ENCODE results near the gene TLDC2. TPM values are rescaled to one million over a fixed set of nuclear protein-coding genes. Genes with fewer than 3 reads are reported as not detected.

Gene TLDC2
- total RNA-seq, 1 donor from 2014 or later = not detected

- POLR2A ChIA-PET = no interaction called here
These were observed 11.8 kb downstream of the TLDC2 start for GRCh38 chr20:36887752-36888090.

DNA sequence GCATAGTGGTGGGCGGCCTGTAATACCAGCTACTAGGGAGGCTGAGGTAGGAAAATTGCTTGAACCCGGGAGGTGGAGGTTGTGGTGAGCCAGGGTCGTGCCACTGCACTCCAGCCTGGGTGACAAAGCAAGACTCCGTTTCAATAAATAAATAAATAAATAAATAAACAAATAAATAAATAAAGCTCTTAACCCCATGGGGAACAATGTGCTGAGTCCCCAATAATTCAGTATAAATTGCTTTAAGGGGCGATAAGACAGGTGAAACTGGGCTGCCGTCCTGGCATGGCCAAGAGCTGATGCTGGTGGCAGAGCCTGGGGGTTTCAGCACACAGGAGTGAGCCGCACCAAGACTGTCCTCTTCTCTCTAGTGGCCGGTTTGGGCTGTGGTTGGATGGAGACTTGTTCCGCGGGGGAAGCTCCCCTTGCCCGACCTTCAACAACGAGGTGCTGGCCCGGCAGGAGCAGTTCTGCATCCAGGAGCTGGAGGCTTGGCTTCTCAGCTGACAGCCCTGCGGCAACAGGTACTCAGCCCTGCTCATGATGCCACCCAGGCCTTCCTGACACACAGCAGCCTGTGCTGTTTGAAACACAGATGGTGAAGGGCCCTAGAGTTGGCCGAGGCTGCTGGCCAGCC is 13.1 kb downstream of the TLDC2 start:
- intact Hi-C loops (cut with micrococcal nuclease) = no loop called here
- no peak for ATAC-seq (ENCODE audit: low read depth)
- DNase-seq = no peak
- Mint-ChIP-seq H3K27me3 (no peaks in the 10 kb centered on the region), H3K4me1 (peaks cover 7% of the 10 kb centered on the region), H3K9me3 (no peaks in the 10 kb centered on the region), H3K4me3 (no peak overlapping the region), H3K27ac (no peak overlapping the region), H3K36me3 (ENCODE audit: low read depth) (peaks cover 17% of the 10 kb centered on the region)
- ChIA-PET CTCF (interaction anchor here (0.6 to 2.0 kb wide), 6 partner anchors 80 to 687 kb away, joined by 3 to 5 read pairs (median 4); no protein-coding TSS in a partner anchor), POLR2A (interaction anchor here (0.6 kb wide), 1 partner anchor 81 kb away, joined by 9 read pairs; no protein-coding TSS in a partner anchor)
- TF ChIP-seq, protein P1, sequence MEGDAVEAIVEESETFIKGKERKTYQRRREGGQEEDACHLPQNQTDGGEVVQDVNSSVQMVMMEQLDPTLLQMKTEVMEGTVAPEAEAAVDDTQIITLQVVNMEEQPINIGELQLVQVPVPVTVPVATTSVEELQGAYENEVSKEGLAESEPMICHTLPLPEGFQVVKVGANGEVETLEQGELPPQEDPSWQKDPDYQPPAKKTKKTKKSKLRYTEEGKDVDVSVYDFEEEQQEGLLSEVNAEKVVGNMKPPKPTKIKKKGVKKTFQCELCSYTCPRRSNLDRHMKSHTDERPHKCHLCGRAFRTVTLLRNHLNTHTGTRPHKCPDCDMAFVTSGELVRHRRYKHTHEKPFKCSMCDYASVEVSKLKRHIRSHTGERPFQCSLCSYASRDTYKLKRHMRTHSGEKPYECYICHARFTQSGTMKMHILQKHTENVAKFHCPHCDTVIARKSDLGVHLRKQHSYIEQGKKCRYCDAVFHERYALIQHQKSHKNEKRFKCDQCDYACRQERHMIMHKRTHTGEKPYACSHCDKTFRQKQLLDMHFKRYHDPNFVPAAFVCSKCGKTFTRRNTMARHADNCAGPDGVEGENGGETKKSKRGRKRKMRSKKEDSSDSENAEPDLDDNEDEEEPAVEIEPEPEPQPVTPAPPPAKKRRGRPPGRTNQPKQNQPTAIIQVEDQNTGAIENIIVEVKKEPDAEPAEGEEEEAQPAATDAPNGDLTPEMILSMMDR (IDR thresholded peaks at IDR 0.05) = no peak

More at GRCh38 chr20:36887752-36888090, 11.8 kb downstream of the TLDC2 start:
- no peak overlapping the region for H3K4me3 Mint-ChIP-seq
- DNase-seq (no peak), ATAC-seq (ENCODE audit: low read depth) (no peak)
- no peaks in the 10 kb centered on the region for H3K9me3 Mint-ChIP-seq
- CTCF ChIA-PET = interaction anchor here (1.0 to 1.9 kb wide), 8 partner anchors 9 to 685 kb away, joined by 3 to 9 read pairs (median 5); partner anchors contain the start of gene DSN1
- H3K27me3 Mint-ChIP-seq = no peaks in the 10 kb centered on the region
- TF ChIP-seq, protein P1 (IDR thresholded peaks at IDR 0.05) = no peak
- intact Hi-C loops (cut with micrococcal nuclease) = loop anchor here (1.0 to 2.0 kb wide), 11 partner anchors 20 to 673 kb away; no protein-coding TSS in a partner anchor
- H3K27ac Mint-ChIP-seq = no peak overlapping the region
- peaks cover 7% of the 10 kb centered on the region for H3K4me1 Mint-ChIP-seq
- peaks cover 10% of the 10 kb centered on the region for H3K36me3 Mint-ChIP-seq (ENCODE audit: low read depth)

DNA sequence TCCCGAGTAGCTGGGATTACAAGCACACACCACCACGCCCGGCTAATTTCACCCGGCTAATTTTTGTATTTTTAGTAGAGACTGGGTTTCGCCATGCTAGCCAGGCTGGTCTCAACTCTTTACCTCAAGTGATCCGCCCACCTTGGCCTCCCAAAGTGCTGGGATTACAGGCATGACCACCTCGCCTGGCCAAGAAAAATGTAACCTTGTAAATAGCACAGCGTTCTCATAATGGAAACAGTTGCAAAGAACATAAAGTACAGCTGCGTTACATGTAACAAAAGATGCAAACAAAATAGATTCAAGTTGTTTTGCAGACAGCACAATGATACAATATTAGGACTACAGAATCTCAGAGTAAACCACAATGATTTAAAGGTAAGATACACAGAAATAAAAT is 14.6 kb downstream of the TLDC2 start:
- intact Hi-C loops (cut with micrococcal nuclease) = no loop called here
- ChIA-PET POLR2A (no interaction called here), CTCF (no interaction called here)
- H3K27ac Mint-ChIP-seq = no peak overlapping the region
- no peaks in the 10 kb centered on the region for H3K27me3 Mint-ChIP-seq
- ATAC-seq (ENCODE audit: low read depth) = no peak
- H3K4me1 Mint-ChIP-seq = peaks cover 7% of the 10 kb centered on the region
- no peak for DNase-seq
- TF ChIP-seq, protein P1 (IDR thresholded peaks at IDR 0.05) = no peak
- no peak overlapping the region for H3K4me3 Mint-ChIP-seq
- peaks cover 19% of the 10 kb centered on the region for H3K36me3 Mint-ChIP-seq (ENCODE audit: low read depth)
- H3K9me3 Mint-ChIP-seq = no peaks in the 10 kb centered on the region

GRCh38 chr20:36891211-36891610 is 15.3 kb downstream of the TLDC2 start:
- H3K27ac Mint-ChIP-seq = no peak overlapping the region
- peaks cover 21% of the 10 kb centered on the region for H3K36me3 Mint-ChIP-seq (ENCODE audit: low read depth)
- H3K4me1 Mint-ChIP-seq = peaks cover 7% of the 10 kb centered on the region
- POLR2A ChIA-PET = no interaction called here
- DNase-seq (no peak), ATAC-seq (ENCODE audit: low read depth) (no peak)
- no peak overlapping the region for H3K4me3 Mint-ChIP-seq
- TF ChIP-seq, protein P1 (IDR thresholded peaks at IDR 0.05) = no peak
- H3K27me3 Mint-ChIP-seq = no peaks in the 10 kb centered on the region
- CTCF ChIA-PET = no interaction called here
- H3K9me3 Mint-ChIP-seq = no peaks in the 10 kb centered on the region
- intact Hi-C loops (cut with micrococcal nuclease) = no loop called here

GRCh38 chr20:36893801-36894200 is 17.9 kb downstream of the TLDC2 start:
- intact Hi-C loops (cut with micrococcal nuclease) = no loop called here
- Mint-ChIP-seq H3K4me1 (no peaks in the 10 kb centered on the region), H3K27ac (no peak overlapping the region), H3K27me3 (no peaks in the 10 kb centered on the region), H3K9me3 (no peaks in the 10 kb centered on the region), H3K4me3 (no peak overlapping the region), H3K36me3 (ENCODE audit: low read depth) (peaks cover 39% of the 10 kb centered on the region)
- ChIA-PET POLR2A (interaction anchor here (0.6 kb wide), 1 partner anchor 382 kb away, joined by 7 read pairs; no protein-coding TSS in a partner anchor), CTCF (interaction anchor here (0.8 to 1.0 kb wide), 2 partner anchors 30 to 85 kb away, joined by 3 read pairs; no protein-coding TSS in a partner anchor)
- ATAC-seq (ENCODE audit: low read depth) (no peak), DNase-seq (no peak)
- TF ChIP-seq, protein P1 (IDR thresholded peaks at IDR 0.05) = no peak

Data from activated B cell treated with CpG ODN at 0.5 μM for 24 hours (primary cell).